Epidermal melanocyte (primary cell): ENCODE results near the gene ERG.

Experiments
- DNase-seq: peaks from one replicate; pipeline ENCODE4 v3.0.0; 2011; ENCODE audit warnings: low spot score; ENCODE audit not compliant: insufficient read length

ERG gene

DNA sequence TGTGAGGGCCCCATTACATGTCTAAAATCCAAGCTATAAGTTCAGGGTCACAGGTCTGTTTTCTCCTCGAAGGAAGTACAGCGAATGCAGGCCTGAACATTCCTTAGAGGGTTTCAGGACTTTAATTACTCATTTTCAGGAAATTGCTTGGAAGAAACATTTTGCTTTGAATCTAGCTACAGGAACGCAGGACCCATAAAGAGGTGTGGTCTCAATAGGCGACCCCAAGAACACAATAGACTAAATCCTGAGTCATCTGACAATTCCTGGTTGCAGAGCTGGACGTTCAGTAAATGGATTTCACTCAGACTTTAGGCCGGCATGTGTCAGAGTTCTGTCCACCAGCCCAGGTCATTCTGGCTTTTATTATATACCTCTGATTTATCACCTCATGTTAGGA, 1.0 kb upstream of the ERG start:
- DNase-seq, result no peak

DNA sequence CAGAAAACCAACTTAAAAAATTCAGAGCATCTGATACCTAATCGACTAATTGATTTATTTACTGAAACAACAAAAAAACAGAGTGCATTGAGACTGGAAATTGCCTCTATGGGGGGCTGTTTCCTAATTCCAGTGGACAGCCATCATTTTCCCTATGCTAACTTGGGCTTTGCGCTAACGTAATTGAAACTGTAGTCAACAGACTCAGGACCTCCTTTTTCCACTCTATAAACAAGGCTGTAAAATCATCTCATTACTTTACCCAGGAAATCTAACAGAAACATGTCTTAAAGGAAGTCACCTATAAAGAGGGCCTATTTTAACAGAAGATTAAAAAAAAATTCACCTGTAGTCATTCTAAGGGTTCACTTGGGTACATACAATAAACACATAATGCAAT, 2.1 kb downstream of the ERG start:
- DNase-seq, result no peak

DNA sequence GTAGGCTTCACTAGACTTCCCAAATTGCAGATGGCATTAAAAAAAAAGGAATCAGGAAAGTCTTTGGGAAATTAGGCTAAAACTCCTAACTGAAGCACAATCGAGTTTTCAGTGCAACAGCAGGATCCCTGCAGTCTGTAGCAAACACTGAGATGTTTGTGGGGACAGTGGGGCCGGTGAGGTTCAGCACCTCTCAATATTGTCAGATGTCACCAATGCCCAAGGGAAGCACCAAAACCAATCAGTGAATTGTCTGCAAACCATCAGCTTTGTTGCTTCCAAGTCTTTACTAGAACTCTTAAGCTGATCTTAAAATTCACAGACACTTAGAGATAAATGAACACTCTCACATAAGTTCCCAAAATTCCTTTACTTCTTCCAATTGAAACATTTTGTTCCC, 2.6 kb downstream of the ERG start:
- DNase-seq, result no peak

DNA sequence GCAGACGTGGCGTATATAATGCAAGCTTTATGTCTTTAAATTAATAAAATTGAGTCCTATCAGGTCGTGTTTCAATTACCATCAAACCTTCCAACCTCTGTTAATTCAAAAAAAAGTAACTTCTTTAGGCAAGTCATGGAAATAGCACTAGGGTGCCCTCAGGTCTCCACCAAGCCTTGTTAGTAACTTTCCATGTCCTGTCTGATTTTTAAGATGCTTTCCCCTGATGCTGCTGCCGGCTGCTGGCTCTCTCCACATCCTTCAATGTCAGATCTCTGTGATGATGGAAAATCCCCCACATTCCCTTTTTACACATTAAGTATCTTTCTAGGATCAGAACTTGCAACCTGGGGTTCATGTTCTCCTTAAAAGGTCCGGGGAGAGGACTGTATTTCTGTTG, 3.0 kb downstream of the ERG start:
- no peak for DNase-seq

DNA sequence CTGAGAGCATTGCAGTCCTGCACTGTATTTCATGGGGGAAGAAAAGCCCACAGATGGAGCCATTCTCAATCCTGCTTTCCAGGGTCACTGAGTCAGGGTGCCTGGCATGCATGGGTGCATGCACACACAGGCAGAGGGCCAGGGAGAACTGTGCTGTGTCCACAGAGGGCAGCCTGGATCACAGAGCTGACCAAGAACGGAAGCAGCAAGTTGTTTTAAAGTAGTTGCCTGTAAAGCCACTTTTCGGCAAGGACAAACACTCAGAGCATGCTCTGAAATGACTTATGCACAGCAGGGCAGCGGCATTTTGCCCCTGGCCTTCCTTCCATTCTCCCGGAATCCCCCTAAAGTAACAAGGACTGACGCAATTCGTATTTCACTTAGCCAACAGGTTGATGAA, 3.6 kb downstream of the ERG start:
- DNase-seq, result no peak

DNA sequence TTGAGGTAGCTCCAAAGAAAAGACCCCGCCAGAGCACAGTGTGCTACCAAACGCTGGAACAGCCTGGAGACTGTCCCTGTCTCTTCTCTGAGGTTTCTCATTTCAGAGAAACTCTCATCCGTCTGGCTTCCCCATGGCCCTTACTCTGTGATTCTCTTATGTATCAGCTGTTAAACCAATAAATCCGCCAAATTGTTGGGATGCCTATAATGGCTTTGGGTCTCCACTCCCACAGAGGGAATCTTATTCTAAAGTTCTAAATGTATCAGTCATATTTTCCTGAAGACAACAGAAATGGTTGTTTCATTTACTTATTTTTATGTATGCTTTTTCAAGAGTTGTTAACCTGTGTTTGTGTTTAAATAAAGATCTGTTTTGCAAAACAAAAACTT, 4.0 kb downstream of the ERG start:
- DNase-seq, result no peak

DNA sequence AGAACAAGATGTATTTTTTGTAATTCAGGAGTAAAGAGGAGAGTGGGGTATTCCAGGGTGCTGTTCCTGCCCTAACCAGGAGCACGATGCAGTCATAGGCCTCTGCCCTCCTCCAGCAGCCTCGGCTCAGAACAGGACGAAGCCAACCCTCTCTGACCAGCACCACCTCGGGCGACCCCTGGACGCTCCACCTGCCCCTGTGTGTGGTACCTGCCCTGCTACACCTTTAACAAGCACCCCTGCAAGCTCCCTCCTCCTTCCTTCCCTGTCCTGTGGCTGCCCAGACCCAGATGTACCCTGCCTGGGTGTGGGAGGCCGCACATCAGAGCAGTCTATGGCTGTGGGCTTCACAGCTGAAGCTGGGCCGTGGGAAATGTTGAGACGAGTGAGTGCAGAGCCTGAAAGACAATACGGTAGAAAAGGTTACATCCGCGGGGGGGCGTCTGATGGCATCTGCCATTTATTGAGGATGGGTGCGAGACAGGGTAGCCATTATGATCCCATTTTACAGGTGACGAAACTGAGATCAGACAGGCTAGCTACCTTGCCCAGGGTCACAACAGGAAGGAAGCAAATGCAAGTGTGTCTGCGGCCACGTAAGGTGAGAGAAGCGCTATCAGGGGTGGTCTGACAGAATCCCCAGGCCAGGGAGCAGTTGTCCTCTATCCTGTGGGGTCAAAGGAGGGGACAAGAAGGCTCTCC, 4.6 kb downstream of the ERG start:
- no peak for DNase-seq

DNA sequence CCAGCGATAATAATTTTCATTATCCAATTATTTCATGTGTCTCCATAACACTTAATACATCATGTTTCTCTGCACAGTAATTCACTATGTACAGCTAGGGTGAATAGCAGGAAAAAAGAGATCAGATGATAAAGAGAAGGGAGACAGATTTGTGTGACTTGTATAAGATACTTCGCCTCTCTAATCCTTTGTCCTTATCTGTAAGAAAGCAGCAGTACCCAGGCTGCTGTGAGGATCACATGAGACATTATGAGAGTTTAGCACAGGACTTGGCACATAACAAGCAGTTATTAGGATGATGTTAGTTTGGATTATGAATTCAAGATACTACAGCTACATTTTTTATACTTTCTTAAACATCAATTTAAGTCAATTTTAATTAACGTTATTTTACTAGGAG, 6.3 kb downstream of the ERG start:
- no peak for DNase-seq

DNA sequence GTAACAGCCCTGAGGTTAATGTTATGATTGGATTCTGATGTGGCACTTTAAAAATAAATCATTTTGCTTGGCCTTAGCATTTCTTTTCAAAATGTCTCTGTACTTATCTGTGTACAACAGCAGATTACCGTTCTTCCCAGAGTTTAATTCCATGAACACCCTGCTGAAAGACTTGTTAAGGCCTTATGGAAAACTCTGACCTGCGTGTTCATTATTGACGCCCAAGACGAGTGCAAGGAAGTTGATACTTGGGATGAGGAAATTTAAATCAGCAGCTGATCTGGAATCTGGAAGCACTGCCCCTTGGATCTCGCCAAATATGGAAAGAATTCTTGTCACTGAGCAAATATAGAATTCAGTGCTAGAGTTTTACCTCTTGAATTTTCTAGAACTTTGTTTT, 6.7 kb downstream of the ERG start:
- DNase-seq, result no peak

DNA sequence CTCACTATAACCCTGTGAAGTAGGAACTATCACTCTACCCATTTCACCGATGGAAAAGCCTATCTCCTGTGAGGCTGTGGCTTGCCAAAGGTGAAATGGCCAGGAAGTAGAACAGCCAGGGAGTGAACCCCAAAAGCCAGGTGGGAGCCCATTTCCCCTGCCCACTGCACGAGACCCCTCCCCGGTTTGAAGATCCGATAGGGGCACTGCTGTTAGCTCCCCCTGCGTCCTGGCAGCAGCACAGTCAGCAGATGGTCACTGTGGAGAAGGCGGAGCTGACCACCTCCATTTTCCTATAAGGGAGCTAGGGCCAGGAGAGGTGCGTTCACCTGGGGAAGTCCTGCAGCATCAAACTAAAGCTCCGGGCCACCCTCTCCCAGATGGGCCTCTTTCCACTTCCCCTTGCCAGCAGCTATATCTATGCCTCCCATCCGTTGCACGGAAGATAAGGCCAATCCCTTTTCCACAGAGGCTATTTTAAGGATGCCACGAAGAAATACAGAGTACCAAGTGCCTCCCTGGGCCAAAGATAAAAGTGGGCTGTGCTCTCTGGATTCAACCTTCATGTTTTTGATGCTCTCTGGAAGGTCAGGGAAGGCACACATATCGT, 7.8 kb downstream of the ERG start:
- no peak for DNase-seq

DNA sequence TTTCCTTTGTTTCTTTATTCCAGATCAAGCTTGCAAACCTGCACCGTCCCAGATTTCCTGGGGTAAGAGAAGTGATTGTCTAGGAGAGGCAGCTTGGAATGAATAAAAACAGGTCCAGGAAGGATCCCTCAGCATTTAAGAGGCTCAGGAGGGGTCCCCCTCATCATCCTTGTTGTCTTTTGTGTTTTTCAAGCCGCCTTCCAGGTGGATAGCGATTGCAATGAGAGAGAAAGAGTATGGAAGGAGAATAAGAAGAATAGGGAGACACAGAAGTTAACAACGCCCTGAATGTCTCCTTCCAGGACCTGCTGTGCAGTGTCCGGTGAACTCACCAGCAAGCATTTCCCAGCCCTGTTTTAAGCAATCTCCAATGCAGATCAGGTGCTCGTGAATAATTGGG, 8.5 kb downstream of the ERG start:
- DNase-seq, result no peak

DNA sequence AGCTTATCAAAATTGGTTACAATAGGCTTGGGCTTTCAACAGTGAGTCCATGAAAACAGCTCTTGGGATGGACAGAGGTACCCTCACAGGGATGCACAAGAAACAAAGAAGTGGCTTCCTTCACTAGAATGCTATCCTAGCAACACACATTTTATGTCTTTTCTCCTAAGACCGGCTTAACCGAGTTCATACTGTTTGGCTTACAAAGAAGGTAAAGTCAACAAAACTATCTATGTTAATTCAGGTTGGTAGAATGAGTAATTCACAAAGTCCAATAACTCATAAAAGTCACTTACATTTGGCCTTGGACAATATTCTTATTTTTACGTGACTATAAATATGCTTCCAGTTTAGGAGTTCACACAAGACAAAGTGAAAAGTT, 9.0 kb downstream of the ERG start:
- DNase-seq, result no peak

DNA sequence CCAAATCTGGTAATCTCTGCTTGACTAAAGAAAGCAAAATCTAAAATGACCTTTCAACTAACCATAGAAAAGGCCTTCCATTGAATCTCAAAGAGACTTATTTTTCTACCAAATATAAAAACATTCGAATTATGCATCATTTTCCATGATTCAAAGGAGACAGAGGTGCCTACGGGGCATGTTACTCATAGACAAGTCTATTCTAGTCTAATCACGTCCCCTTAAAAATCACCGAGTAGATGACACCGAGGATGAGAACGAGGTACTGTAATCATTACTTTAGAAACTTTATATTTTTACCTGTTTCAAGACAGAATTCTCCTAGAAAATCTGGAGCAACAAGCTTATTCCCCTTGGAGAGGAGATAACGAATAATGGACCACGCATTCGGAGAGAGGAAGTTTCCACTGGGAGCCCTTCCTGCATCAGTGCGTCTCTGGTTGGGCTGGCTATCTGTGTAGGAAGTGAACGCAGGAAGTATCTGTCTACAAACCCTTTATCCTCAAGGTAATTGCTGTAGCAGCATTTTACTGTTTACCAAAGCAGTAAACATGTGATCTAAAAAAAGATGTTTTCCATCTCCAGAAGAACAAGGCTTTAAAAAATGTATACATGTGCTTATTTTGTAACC, 9.5 kb downstream of the ERG start:
- DNase-seq, result no peak

DNA sequence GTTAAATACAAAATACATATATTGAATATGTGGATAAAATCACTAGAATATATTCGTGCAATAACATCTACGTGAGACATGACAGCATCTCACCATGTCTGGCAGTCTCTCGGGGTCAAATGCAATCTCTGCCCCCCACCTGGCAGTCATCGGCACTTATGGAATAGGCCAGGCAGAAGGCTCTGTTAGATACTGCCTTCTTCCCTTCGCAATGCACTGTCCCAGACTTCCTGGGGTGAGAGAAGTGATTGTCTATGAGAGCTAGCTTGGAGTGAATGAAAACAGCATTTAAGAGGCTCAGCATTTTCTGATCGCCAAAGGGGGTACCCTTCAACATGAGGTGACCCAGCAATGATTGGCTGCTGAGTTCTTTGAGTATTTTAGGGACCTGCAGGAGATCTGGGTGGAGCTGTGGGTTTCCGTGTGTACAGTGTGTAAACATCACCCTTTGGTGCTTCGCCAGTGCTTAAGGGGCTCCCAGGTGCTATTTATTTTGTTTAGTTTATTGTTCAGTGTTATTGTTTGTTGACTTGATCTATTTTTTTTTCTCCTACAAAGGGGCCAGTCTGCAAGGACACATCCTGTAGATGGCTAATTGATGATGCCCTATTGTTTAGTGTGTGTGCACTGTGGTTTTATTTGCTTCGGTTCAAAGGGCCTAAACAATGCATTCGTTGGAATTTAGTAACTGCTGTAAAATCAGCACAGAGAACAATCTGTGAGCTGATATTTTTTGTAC, 10.2 kb downstream of the ERG start:
- DNase-seq, result no peak

DNA sequence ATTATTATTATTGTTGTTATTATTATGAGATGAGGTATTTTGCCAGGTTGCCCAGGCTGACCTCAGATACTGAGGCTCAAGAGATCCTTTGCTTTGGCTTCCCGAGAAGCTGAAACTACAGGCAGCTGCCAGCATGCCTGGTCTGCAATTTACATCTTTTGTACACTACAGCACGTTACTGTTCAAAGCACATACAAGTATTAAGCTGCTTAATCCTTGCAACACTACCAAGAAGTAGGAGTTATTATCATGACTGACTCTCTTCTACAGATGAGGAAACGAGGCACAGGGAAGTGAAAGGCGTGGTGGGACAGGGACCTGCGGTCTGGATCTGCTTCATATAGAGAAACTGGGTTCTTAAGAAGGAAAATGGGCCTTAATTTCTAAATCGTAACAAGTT, 11.6 kb downstream of the ERG start:
- DNase-seq, result no peak

DNA sequence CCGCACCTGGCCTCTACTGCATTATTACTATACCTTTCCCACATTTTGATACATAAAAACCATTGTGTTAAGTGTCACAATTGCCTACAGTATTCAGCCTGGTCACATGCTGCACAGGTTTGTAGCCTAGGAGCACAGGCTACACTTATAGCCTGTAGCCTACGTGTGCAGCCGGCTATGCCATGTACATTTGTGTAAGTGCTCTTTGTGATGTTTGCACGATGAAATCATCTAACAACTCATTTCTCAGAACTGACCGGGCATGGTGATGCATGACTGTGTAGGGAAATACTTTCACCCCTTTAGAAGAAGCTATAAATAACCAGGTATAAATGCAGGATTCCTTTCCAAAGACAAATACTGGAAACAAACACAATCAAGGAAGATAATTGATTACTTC, 12.1 kb downstream of the ERG start:
- DNase-seq, result no peak

DNA sequence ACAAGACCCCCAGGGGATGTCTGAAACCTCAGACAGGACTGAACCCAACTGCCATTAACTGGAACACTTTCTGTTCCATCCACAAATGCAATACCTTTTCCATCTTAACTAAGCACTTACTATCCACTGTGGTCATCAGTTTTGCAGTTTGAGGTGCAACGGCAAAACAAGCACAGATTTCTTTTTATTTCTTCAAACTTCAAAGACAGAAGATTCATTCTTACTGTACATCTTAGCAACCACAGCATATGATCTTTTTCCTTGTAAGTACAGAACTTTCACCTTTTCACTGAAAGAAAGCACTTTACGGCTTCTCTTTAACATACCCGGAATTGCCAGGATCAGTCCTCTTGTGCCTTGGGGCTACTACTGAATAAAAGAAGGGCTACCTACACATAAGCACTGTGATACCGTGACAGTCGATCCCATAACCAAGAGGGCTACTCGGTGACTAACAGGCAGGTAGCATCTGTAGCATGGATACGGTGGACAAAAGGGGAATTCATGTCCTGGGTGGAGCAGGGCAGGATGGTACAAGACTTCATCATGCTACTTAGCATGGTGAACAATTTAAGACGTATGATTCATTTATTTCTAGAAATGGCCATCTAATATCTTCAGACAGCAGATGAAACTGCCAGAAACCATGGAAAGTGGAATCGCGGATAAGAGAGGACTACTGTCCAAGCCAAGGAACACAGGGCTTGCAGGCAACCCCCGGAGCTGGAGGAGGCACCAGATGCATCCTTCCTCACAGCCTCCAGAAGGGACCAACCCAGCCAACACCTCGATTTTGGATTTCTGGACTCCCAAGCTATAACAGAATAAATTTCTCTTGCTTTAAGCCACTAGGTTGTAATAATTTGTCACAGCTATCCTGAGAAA, 18.4 kb downstream of the ERG start:
- no peak for DNase-seq

DNA sequence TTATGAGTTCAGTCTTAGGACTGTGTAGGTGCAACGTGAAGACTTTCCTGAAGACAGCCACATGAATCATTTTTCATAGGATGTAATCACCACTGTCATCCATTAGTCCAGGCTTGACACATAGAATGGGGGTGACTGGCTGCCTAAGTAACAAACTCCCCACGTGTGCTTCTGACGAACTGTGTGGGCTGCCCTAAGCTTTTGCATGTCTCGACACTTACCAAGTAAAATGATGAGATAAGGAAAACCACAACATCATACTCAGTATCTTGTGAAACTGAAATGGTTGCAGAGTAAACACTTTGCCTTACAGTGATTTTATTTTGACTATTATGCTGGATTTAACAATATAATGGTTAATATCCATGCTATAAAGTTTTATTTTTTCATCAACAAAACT, 19.5 kb downstream of the ERG start:
- DNase-seq, result no peak

DNA sequence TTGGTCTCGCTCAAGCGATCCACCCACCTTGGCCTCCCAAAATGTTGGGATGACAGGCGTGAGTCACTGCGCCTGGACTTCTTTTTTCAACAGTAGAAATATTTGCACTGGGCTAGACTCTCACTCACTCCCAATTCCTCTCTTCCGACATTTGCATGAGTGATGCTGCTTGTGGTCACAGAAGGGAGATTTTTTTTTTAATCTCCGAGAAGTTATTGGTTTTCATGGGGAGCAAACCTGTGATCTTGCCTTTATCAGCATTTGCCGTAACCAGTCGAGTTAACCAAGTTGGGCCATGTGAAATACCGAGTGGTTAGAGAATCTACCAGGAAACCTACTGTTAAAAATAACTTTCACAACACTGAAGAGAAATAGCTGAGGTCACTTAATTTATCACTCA, 21.1 kb downstream of the ERG start:
- no peak for DNase-seq

DNA sequence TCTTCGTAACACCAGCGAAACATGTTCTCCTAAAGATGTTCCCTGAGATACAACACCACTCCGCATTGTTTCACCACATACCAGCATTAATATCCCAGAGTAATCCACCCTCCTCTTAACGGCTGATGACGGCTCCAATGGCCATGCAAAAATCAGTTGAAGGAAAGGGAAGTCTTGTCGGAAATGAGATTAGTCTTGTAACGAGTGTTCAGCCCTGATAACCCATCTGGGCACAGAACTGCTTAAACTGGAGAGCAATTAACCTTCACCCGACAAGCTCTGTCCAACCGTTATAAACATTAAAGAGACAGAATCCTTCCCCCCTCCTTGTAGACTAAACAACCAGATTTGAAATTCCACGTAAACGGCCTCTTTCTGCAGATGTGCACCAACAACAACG, 21.9 kb downstream of the ERG start:
- no peak for DNase-seq

DNA sequence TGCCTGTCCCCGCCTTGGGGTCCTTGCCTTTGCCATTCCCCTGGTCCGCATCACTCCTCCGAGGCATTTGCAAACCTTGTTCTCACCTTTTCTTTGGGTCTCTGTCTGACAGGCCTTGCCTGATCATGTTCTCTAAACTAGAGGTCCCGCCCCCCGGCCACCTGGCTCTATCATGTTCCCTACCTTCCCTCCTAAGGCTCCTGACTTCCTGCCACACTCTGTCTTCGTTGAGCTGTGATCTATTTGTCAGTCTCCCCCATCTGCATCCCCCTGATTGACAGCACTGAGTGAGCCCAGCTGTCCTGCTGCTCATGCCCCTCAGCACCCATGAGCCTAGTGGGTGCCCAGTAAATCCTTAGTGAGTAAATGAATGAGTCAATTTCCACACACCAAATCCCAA, 22.8 kb downstream of the ERG start:
- no peak for DNase-seq

DNA sequence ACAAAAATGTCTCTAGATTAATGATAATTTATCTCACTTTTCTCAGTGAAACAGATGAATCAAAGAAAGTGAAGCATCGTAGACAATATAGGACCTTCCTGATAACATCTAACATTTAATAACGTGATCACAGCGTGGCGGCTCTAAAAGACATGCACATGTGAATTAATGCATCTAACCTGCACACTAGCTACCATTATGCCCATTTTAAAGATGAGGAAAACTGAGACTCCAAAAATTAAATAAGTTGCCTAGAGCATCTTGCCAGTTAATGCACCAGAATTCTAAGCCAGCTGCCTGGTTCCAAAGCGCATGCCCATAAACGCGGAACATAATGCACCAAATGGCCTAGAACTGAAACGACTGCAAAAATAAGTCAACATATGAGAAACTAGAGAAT, 23.5 kb downstream of the ERG start:
- no peak for DNase-seq
